ENCODE measurements around the gene SCLY.

The SCLY gene

DNA sequence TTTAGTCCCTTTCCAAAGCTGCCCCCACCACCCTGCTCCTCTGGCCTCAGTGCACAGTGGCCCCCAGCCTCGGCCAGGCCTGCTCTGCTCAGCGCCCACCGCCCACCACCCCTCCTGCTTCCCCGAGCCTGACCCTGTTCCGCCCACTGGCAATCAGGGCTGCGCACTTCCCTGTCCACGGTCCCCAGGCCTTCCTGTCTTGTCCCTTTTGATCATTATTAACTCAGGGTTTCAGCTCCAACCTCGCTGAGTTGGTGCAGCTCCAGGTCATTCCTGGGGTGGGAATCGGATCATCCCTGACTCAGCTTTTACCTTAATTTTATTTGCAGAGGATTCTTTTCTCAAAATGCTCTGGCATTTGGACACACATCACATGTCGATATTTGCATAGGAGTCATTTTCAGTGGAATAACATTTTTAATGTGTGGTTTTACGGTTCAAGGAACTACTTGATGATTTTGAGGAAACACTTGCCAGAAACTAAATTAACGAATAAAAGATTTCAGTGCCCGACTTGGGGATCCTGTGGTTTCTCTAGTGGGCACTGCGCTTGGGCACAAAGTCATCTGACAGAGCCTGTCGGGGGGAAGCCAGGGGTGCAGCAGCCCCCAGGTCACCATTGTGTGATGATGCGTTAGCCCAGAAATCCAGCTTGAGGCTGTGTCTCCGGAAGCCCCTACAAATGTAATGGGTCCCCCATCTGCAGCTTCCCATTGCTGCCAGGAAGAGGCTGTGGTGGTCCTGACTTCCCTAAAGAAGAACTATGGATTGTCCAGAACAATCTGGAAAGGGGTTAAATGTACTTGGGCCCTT is 38.3 kb downstream of the SCLY start:
- DNase-seq, result no peak

DNA sequence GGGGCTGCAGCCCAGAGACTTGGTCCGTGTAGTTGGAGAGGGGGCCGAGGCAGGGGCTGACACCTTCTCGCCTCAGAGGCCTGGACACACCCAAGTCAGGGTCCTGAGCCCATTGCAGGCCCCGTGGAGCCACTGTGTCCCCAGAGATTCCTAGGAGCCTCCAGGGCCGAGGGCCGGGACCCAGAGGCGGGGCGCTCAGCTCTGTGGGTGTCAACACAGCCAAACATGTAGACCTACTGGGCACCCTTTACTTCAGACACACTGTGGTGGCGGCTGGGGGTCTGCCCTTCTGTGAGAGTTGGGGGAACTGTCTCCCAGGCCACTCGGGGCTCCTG is 38.9 kb downstream of the SCLY start:
- DNase-seq, result no peak

DNA sequence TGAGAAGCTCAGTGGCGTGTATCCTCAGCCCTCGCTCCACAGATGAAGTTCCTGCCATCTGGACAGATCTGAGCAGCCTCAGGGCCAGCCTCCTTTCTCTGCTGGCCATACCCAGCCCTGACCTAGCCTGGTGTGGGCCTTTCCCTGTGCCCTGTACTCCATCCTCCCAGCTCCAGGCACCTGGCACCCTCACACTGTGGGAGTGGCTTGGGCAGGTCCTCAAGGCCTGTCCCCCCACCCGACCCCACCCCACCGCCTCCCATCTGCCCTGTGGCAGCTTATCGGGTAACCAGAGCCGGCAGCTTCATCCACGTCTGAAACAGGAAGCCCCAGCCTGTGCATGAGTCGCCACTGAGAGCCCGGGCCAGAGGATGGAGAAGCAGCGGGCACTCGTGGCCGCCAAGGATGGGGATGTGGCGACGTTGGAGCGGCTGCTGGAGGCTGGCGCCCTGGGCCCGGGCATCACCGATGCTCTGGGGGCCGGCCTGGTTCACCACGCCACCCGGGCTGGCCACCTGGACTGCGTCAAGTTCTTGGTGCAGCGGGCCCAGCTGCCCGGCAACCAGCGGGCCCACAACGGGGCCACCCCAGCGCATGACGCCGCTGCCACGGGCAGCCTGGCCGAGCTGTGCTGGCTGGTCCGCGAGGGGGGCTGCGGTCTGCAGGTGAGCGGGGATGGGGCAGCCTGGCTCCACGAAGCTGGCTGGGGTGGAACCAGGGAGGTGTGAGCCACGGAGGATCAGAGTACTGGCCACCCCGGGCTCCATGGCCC is 39.4 kb downstream of the SCLY start, which contains the start of gene ESPNL:
Gene ESPNL, plus strand, starts transcription at position 292 of the 772 bp plus-strand sequence. Its CDS starts 80 bp downstream, at position 372.
- no peak for DNase-seq

DNA sequence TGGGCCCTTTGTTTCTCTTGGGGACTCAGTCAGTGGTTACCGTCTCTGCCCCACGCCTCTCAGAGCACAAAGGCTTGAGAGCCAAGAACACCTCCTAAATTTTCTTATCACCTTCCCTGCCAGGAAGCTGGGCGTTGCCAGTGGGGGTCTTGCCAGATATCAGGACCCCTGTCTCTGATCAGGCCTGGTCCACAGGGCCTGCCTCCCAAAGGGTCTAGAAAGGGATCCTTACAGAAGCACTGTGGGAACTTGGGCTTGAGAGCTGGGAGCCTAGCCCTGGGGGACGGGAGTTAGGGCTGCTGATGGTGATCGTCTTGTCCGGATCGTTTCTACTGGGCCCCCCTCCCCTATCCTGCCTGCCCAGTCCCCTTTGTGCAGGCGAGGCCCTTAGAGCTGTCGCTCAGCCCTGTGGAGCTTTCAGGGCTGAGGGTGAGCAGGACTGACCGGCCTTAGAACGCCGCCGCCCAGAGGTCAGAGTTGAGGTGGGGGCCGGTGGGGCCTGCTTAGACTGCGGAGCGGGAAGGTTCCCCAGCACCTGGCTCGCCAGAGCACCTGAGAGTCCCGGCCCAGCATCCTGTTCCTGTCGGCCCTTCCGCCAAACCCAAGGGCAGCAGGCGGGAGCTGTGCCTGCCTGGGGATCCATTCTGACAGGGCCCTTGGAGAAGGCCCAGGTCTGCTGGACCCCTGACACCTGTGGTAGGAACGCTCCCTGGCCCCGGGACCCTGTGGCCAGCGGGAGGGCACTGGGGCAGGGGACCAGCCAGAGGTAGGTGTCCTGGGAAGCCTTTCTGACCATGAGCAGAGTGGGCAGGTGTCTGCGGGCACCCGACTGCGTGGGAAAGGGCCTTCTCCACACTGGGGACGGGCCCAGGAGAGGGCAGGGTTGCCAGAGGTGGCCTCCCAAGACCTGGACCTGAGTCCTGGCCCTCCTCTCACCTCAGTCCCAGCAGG is 40.3 kb downstream of the SCLY start:
- DNase-seq, result no peak

DNA sequence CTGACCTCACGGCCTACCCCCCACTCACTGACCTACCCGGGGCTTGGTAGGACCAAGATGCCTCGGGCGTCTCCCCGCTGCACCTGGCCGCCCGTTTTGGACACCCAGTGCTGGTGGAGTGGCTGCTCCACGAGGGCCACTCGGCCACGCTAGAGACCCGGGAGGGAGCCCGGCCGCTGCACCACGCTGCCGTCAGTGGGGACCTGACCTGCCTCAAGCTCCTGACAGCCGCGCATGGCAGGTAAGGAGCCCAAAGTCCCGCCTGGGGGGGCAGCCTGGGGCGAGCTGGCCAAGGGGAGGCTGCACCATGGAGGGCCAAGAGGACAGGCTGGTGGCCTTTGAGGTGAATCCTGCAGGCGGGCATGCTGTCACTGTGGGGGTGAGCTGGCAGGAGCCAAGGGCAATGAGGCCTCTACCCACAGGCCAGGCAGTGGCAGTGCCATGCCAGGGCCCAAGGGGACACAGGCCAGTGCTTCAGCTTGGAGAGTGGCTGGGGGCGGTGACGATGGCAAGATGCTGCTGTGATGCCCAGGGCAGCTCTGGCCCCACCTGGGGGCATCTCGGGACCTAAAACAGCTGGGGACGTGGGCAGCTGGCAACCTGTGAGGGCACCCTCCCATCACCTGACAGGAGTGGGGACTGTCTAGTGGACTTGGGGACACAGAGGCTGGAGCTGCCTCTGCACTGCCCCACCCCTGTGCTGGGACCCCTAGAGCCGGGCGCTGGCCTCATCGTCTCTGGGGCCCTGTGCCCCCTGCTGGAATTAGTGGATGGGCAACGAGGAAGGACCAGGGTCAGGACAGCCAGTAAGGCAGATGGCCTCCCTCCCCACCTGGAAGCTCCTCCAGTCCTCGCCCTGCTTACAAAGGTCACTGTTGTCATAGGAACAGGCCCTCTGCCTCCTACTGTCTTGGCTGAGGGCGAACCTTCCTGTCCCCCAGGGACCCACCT is 41.4 kb downstream of the SCLY start:
- no peak for DNase-seq

DNA sequence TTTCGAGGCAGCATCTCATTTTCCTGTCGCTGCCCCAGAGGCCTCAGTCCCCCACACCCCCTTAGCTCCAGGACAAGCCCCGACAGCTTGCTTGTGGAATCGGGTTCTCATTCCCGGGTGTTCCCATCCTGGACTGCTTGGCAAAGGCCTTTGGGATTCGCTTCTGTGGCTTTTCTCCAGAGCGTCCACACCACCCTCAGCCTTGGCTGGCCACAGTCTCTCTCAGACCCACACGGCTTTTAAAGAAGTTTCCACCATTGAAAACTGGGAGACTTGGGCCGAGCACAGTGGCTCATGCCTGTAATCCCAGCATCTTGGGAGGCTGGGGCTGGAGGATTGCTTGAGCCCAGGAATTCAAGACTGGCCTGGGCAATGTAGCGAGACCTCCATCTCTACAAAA is 42.1 kb downstream of the SCLY start:
- DNase-seq, result no peak

DNA sequence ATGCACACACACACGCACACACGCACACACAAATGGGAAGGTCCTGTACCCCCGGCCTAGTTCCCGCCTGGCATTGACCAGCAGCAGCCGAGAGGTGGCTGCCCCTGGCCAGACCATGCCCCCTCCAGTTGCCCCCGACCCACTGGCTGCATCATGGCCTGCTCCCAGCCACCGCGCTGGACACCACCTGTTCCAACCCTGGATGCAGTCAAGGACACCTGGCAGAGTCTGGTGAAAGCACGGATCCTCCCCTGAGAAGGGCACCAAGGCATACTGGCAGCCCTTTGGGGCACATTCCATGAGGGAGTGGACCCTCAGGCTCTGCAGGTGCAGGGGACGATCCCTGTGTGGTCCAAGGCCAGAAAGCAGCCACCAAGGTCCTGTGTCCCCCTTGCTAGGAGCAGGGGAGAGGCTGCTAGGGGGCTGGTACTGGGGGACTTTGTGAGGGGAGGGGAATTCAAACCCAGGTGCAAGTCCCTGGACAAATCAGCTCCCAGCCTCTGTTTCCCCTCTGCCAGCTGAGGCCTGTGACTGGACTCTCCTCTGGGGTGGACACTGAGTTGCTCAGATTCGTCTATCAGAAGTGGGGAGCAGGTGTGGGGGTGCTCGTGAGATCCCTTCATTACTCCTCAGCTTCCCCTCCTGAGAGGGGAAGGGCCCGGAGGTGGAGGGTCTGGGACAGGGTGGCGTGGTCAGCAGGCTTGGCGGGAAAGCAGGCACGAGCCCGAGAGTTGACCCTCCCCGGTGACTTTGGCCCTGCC is 42.8 kb downstream of the SCLY start:
- no peak for DNase-seq

DNA sequence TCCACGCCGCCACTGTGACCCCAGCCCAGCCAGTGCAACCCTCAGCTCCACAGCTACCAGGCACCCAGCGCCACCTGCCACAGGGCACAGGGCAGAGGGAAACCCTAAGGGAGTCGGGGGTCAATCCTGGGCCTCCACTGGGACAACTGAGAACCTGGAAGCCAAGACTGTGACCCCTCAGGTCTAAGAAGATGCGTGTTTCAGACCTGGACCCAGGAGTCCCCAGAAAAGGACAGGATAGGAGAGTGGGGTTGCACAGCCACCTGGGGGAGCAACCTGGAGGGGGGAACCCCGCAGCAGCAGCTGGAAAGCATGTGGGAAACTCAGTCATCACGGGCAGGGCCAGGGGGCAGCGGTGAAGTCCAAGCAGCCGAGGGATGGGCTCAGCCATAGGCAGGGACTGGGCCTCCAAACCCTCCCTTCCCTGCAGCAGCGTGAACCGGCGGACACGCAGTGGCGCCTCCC is 43.5 kb downstream of the SCLY start:
- DNase-seq, result no peak

DNA sequence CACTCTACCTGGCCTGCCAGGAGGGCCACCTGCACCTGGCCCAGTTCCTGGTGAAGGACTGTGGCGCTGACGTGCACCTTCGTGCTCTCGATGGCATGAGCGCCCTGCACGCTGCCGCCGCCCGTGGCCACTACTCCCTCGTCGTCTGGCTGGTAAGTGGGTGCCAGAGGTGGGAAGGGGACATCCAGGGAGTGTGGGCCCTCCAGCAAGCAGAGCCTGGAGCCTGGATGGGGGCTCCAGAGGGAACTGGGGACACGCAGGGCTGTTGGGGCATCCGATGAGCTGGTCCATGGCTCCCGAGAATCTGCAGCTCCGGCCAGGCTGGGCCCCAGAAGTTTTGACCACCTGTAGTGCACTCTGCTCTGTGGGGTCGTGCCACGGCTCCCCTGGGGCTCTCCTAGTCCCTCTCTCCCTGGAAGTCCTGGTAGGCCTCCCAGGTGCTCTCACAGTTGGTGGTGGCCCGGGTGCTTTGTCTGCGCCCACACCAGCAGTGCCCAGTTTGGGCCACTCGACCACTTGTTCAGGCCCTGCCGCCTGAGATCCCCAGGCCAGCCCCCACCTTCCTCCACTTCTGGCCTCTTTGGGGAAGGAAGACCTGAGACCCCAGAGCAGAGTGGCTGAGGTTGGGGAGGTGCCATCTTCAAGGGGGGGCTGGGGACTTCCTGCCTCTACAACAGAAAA is 44.0 kb downstream of the SCLY start:
- DNase-seq, result no peak

DNA sequence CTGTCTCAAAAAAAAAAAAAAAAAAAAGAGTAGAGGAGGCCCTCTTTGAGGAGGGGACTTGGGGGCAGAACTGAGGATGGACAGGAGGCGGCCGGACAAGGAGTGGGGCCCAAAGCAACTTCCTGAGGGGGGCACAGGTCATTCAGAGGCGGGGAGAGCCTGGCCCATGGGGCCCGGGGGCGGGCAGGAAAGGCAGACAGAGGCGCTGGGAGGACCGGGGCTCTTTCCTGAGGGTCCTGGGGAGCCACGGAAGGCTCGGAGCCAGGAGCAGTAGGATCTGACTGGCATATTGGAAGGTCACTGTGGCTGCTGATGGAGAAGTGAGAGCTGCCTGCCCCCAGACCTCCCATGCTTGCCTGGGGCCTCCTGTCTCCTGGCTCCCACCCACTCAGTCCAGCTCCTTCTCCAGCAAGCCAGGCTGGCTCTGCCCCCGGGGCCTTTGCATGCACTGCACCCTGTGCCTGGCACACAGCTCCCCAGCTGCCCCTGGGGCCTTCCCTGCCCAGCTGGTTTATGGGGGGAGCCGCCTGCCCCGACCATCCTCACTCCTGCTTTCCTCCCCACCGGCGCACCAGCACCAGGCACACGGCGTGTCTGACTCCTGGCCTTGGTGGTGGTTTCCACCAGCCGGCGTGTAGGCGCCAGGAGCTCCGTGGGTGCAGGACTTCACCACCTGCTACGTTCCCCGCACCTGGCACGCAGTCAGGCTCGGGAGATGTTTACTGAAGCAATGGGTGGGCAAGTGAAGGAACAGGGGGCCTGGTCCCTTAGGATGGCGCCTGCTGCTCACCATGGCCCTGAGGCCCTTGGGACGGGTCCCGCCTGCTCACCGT is 44.9 kb downstream of the SCLY start:
- no peak for DNase-seq

DNA sequence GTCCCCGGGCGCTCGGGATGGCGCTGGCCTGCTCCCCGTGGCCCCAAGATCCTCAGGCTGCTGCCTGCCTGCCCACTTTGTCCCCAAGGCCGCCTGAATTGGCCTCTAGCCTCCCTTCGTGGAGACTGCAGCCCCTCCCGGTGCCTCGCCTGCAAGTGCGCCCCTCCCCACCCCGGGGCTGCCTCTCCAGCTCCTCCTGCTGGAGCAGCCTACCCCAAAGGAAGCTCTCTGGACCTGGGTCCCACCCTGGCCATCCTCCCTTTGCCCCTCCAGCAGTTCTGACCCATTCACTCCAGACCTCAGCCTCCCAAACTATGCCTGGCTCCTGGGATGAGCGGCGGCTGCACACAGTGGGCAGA is 45.5 kb downstream of the SCLY start:
- no peak for DNase-seq

DNA sequence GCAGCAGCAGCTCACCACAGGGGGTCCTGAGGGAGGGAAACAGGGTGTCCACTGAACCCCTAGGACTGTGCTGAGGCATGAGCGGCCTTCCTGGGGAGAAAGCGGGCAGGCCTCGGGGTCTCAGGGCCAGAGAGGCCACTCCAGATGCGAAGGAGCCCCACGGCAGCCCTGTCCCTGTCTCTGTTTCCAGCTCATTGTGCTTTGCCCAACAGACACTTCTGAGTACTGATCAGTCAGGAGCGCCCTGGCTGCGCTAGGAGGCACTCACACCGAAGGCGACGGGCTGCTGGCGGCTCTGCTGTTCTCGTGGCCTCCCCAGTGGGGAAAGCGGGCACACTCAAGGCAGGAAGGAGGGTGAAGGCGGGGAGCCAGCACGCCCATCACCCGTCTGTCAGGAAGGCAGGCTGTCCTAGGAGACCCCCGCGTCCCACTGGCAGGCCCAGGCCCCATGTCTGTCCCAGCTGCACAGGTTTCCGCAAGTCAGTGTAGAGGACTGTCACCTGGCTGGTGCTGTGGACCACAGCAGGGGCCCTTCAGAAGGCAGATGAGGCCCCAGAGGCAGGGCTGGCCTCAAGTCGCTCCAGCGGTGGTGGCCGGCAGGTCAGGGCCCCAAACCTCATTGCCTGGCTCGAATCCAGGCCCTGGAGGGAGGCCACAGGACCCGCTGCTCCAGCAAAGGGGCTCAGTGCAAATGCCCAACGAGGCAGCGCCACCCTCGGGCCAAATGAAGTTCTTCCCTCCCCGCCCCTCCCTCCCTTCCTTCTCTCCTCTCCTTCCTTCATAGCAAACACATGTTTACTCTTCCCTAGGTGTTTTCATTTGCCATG is 46.1 kb downstream of the SCLY start:
- DNase-seq, result no peak

DNA sequence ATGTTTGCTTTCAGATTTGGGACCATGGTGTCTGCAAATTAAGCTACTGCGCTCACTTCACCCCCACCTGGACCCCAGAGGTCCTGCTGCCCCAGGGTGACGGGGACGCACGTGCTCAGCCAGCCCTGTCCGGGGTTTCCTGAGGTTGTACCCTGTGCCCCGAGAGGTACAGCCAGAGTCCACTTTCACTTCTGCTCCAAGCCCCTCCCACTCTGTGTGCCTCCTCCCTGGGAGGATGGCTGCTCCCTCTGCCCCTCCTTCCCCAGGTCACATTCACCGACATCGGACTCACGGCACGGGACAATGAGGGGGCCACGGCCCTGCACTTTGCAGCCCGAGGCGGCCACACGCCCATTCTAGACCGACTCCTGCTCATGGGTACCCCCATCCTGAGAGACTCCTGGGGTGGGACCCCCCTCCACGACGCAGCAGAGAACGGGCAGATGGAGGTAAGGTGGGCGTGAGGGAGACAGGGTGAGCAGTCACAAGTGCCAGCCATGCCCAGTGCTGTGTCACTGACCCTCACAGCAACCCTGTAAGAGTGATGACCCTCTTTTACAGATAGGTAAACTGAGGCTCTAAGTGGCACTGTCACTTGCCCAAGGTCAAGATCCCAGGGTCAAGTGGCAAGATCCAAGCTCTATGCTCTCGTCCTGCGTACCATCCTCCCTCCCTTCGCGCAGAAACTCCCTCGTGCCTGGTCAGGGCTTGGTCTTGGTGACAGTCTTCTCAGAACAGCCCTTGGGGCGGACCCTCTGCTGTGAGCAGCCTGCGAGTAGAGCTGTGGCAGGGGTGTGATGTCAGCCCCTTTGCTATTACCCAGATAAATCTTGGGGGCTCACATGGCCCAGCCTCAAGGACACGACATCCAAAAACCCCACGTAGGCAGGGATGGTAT is 47.0 kb downstream of the SCLY start:
- no peak for DNase-seq

DNA sequence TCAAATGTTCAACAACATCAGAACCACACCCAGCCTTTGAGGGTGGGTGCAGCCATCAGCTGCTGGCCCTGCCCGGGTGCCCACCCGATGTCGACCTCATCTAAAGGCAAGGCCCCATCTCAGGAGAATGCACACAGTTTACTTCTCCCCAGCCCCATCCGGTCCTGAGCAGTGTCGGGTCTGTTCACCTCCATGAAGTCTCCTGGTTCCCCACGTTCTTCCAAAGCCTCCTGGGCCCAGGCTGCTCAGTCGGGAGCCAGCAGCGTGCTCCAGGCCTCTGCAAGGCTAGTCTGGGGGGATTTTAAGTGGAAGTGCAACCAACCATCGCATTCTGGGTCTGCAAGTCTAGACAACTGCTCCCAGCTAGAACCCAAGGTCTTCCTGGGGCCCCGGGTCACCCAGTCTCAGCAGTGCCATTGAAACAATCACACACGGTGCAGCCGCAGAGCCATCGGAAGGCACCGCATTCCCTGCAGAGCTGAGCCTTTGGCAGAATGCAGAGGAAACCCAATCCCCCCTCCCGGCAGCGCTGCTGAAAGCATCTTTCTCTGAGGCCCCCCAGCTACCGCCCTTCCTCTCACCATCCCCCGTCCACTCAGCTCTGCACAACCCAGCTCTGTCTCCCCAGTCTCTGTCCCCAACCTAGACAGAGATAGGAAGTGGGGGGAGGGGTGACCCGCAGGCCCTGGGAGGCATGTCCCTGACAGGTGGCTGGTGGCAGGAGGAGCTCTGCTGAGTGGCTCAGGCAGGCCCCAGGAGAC is 47.8 kb downstream of the SCLY start:
- no peak for DNase-seq

DNA sequence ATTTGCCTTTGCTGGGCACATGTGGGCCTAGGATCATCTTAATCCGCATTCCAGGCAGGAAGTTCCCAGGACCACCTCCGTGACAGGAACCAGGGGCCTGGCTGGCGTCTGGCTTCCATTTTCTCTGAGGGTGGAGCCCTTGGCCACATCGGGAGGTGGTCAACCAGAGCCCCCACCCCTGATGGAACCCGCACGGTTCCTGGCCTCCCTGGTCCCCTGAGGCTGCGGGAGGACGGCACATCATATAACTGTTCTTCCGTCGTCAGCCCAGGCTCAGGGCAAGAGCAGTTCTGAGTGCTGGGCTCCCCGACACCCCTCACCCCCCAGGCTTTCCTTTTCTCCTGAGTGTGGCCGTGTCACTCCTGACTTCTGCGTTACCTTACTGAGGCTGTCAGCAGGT is 52.8 kb downstream of the SCLY start:
- DNase-seq, result no peak

DNA sequence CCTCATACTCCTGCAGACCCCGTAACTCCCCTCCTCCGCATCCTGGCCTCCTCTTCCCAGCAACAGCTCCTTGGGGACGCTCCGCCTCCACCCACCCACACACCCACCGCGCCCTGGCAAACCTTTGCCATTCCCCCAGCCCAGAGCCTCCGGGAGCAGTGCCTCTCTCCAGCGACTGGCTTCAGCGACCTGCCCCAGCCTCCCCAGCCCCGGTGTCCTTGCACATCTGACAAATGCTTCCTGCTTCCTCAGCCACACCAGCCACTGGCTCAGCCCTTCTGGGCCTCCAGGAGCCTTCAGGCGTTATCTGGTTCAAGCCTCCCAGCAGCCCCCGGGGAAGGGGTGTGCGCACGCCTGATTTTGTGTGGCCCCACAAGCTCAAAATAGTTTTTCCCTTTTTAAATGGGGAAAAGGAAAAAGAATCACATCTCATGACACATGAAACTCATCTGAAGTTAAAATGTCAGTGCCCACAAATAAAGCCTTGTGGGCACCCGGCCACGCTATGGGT is 53.6 kb downstream of the SCLY start:
- no peak for DNase-seq

All from NCI-H748 treated with DMSO at 0.1 percent for 48 hours (cell line).